ENCODE data around the gene CFAP70. TPM values are rescaled to one million over a fixed set of nuclear protein-coding genes. Genes with fewer than 3 reads are reported as not detected.

CFAP70 gene
- total RNA-seq, 1 experiment from 2014 or later: 0.10 TPM

GRCh38 chr10:73205081-73205480 is 153.6 kb downstream of the CFAP70 start:
- Histone ChIP-seq H3K36me3 (ENCODE audit: control insufficient read depth, insufficient read depth, low read length) (no peaks in the 10 kb centered on the region), H3K4me1 (ENCODE audit: control insufficient read depth, insufficient read depth, low read length) (no peaks in the 10 kb centered on the region), H3K27ac (ENCODE audit: low read length) (no peak overlapping the region), H3K27me3 (ENCODE audit: control insufficient read depth, insufficient read depth, low read length) (no peaks in the 10 kb centered on the region), H3K9me3 (ENCODE audit: control insufficient read depth, insufficient read depth, low read depth, low read length) (no peaks in the 10 kb centered on the region), H3K4me3 (ENCODE audit: low read depth in 2 of 2, low read length in 2 of 2) (no peak overlapping the region)
- ChIA-PET CTCF (no interaction called here), POLR2A (no interaction called here)
- TF ChIP-seq, protein P1, sequence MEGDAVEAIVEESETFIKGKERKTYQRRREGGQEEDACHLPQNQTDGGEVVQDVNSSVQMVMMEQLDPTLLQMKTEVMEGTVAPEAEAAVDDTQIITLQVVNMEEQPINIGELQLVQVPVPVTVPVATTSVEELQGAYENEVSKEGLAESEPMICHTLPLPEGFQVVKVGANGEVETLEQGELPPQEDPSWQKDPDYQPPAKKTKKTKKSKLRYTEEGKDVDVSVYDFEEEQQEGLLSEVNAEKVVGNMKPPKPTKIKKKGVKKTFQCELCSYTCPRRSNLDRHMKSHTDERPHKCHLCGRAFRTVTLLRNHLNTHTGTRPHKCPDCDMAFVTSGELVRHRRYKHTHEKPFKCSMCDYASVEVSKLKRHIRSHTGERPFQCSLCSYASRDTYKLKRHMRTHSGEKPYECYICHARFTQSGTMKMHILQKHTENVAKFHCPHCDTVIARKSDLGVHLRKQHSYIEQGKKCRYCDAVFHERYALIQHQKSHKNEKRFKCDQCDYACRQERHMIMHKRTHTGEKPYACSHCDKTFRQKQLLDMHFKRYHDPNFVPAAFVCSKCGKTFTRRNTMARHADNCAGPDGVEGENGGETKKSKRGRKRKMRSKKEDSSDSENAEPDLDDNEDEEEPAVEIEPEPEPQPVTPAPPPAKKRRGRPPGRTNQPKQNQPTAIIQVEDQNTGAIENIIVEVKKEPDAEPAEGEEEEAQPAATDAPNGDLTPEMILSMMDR (IDR thresholded peaks at IDR 0.05): no peak
- TF ChIP-seq SIN3A (IDR thresholded peaks at IDR 0.05; ENCODE audit: borderline replicate concordance, insufficient read depth, low read depth, low read length): no peak
- TF ChIP-seq POLR2AphosphoS5 (IDR thresholded peaks at IDR 0.05; ENCODE audit: low read depth, low read length): no peak
- TF ChIP-seq REST (IDR thresholded peaks at IDR 0.05; ENCODE audit: insufficient read depth in 1 of 2, low read depth in 2 of 2, low read length in 1 of 2): no peak
- TF ChIP-seq TCF7L2 (IDR thresholded peaks at IDR 0.05; ENCODE audit: low read depth, low read length): no peak
- in situ Hi-C loops (cut with HindIII; ENCODE audit: low pct_unique_long_range_greater_than_20kb, low sequenced_read_pairs) (no loop called here), intact Hi-C loops (cut with micrococcal nuclease; ENCODE audit: unreplicated experiment) (no loop called here)
- ATAC-seq (no peak), DNase-seq (ENCODE audit: low read depth, low spot score) (no peak)
- no TSS peak for BruUV-seq (replicated peaks)

Other genes starting within 250 kb of the CFAP70 start
- 6.1 TPM for gene NUDT13, start 248.4 kb downstream of the CFAP70 start, total RNA-seq (2021; ENCODE audit: unreplicated experiment)
- 53.9 TPM for gene ECD, start 190.9 kb downstream of the CFAP70 start, total RNA-seq (2021; ENCODE audit: unreplicated experiment)
- gene FAM149B1, start 190.7 kb downstream of the CFAP70 start, total RNA-seq (2021; ENCODE audit: unreplicated experiment): 20.8 TPM
- gene DNAJC9, start 111.6 kb downstream of the CFAP70 start, total RNA-seq (2021; ENCODE audit: unreplicated experiment): 63.5 TPM
- 199 TPM for gene MRPS16, start 106.2 kb downstream of the CFAP70 start, total RNA-seq (2021; ENCODE audit: unreplicated experiment)
- 165 TPM for gene ANXA7, start 55.2 kb upstream of the CFAP70 start, total RNA-seq (2021; ENCODE audit: unreplicated experiment)
- 2.3 TPM for gene MSS51, start 74.7 kb upstream of the CFAP70 start, total RNA-seq (2021; ENCODE audit: unreplicated experiment)
- gene PPP3CB, start 137.2 kb upstream of the CFAP70 start, total RNA-seq (2021; ENCODE audit: unreplicated experiment): 34.8 TPM
- gene USP54, start 232.5 kb upstream of the CFAP70 start, total RNA-seq (2021; ENCODE audit: unreplicated experiment): 32.8 TPM

Measured in Panc1 (cell line).